ENCODE data around the gene MROH7.

Gene MROH7

DNA sequence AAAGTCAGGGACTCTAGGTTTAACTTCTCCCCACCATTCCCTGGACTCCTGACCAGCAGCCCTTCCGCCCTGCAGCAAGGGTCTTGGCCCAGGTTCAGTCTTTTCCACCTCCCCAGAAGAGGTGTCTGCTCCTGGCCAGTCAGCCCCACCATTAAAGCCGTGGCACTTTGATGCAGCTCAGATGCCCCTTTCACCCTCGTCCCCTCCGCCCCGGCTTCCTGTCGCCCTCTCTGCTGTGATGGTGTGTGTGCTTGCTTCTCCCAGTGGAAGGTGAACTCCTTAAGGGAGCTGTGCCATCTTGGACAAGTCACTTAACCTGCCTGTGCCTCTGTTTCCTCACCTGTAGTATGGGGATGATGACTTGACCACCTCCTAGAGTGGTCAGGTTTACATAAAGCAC is 56.3 kb downstream of the MROH7 start:
- TF ChIP-seq, protein P1, sequence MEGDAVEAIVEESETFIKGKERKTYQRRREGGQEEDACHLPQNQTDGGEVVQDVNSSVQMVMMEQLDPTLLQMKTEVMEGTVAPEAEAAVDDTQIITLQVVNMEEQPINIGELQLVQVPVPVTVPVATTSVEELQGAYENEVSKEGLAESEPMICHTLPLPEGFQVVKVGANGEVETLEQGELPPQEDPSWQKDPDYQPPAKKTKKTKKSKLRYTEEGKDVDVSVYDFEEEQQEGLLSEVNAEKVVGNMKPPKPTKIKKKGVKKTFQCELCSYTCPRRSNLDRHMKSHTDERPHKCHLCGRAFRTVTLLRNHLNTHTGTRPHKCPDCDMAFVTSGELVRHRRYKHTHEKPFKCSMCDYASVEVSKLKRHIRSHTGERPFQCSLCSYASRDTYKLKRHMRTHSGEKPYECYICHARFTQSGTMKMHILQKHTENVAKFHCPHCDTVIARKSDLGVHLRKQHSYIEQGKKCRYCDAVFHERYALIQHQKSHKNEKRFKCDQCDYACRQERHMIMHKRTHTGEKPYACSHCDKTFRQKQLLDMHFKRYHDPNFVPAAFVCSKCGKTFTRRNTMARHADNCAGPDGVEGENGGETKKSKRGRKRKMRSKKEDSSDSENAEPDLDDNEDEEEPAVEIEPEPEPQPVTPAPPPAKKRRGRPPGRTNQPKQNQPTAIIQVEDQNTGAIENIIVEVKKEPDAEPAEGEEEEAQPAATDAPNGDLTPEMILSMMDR (IDR thresholded peaks at IDR 0.05; ENCODE audit: borderline replicate concordance, insufficient read depth, low read depth, low read length) = no peak

DNA sequence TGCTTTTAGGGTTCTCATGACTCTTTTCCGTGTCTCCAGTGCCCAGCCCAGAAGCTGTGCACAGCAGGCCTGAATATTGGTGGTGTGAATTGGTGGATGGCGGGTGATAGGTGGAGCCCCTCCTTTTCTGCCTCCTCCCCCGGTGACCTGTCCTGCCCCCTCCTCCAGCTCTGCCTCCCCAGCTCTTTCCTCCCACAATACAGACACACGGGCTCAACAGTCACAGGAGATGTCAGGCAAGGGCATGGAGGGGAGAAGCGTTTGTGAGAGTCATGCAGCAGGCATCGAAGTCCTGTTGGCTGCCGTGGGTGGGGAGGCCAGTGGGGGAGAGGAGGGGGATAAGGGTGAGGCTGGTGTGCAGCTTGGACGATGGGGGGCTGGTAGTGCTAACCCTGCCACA is 56.8 kb downstream of the MROH7 start:
- H3K4me3 ChIP-seq (ENCODE audit: low read depth, low read length) = no peak overlapping the region
- TF ChIP-seq, protein P1 (IDR thresholded peaks at IDR 0.05; ENCODE audit: borderline replicate concordance, insufficient read depth, low read depth, low read length) = no peak

More for the DNA sequence above, 56.3 kb downstream of the MROH7 start:
- H3K4me3 ChIP-seq (ENCODE audit: low read depth, low read length) = no peak overlapping the region

DNA sequence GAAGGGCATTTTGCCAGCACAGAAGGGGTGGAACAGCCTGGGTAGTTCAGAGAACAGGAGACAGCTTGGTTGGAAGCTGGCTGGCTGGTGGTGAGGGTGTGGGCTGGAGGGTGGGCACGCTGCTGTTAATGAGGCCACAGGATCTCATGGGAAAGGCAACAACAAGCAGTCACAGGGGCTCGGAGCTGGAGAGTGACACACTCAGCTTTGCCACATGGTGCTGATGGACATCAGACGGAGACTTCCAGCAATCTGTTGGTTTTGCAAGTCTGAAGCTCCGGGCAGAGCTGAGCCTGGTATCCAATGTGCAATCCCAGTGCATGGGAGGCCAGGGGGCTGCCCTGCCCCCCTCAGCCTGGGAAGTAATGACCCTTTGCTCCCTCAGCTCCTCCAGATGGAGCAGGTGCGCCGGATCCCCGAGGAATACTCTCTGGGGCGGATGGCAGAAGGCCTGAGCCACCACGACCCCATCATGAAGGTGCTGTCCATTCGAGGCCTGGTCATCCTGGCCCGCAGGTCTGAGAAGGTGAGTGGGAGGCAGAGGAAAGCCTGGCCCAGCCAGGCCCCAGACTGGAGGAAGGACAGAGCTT is 58.4 kb downstream of the MROH7 start:
- H3K4me3 ChIP-seq (ENCODE audit: low read depth, low read length) = no peak overlapping the region
- TF ChIP-seq, protein P1 (IDR thresholded peaks at IDR 0.05; ENCODE audit: borderline replicate concordance, insufficient read depth, low read depth, low read length) = no peak

DNA sequence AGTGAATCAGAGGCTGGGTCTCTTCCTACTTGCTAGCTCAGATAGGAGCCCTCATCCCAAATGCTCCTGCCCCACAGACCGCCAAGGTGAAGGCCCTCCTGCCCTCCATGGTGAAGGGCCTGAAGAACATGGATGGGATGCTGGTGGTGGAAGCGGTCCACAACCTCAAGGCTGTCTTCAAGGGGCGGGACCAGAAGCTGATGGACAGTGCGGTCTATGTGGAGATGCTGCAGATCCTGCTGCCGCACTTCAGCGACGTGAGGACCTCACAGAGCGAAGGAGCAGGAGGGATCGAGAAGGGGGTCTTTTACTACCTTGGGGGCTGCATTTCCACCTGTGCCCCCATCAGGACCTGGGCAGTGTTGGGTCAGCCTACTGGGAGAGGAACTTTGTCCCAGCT is 59.5 kb downstream of the MROH7 start:
- TF ChIP-seq, protein P1 (IDR thresholded peaks at IDR 0.05; ENCODE audit: borderline replicate concordance, insufficient read depth, low read depth, low read length) = no peak

DNA sequence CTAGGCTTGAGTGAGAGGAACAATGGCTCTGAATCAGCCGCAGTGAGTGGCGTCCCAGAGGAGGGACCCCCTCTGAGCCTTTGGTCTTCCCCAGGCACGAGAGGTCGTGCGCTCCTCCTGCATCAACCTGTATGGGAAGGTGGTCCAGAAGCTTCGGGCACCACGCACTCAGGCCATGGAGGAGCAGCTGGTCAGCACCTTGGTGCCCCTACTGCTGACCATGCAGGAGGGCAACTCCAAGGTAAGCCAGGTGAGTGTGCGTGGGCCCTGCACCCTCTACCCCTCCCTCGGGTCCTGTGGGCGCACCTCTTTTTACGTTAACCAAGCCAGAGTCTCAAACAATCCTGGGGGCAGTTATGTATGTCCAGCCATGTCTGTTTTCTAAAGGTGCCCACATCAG is 60.4 kb downstream of the MROH7 start:
- H3K4me3 ChIP-seq (ENCODE audit: low read depth, low read length) = no peak overlapping the region
- TF ChIP-seq, protein P1 (IDR thresholded peaks at IDR 0.05; ENCODE audit: borderline replicate concordance, insufficient read depth, low read depth, low read length) = no peak

More for the DNA sequence above, 59.5 kb downstream of the MROH7 start:
- no peak overlapping the region for H3K4me3 ChIP-seq (ENCODE audit: low read depth, low read length)

DNA sequence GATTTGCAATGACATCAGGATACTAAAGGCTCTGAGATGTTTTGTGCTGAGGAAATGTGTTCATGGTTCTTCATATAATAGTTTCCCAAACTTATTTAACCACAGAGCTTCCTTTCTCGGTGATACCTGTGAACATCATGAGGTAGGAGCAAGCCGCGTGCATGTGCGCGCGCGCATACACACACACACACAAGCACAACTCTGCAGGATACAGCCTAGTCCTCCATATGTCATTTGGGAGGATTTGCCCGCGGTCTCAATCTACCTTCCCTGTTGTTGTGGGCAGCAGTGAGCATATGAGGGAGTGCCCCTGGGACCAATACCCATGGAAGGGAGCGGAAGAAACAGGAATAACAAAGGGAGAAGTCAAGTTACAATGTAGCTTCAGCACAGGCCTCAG is 61.9 kb downstream of the MROH7 start:
- H3K4me3 ChIP-seq (ENCODE audit: low read depth, low read length) = no peak overlapping the region
- TF ChIP-seq, protein P1 (IDR thresholded peaks at IDR 0.05; ENCODE audit: borderline replicate concordance, insufficient read depth, low read depth, low read length) = no peak

DNA sequence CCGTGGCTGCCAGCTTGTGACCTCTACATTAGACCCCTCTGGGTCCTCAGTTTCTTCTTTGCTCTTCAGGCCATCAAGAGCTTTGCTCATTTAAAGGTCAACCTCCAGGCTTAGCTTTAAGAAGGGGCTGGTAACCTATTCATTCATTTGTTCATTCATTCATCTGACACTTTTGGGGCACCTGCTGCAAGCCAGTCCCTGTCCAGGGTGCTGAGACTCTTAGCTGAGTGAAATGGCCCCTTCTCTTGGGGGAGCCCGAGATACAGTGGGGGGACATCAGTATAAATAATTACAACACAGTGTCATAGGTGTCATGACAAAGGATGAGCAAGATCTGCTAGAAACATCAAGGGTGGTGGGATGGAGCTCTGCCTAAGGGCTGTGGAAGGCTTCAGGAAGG is 63.6 kb downstream of the MROH7 start:
- TF ChIP-seq, protein P1 (IDR thresholded peaks at IDR 0.05; ENCODE audit: borderline replicate concordance, insufficient read depth, low read depth, low read length) = no peak
- no peak overlapping the region for H3K4me3 ChIP-seq (ENCODE audit: low read depth, low read length)

Data from GM12875 (cell line).